HepG2 (cell line): ENCODE measurements around the gene MITF.

ENCODE experiments used
- BRCA1 ChIP-seq: sonication (generic); formaldehyde crosslinking; IDR thresholded peaks from 2 replicates; pipeline ENCODE4 v1.4.0; 2020; ENCODE audit warnings: missing genetic modification reagents
- EP300 ChIP-seq, 3 experiments: sonication (generic) in 1 of 3; formaldehyde crosslinking in 1 of 3; IDR thresholded peaks; 2 replicates each; pipeline versions ENCODE4 v1.5.1 to v1.6.1; 2011 to 2020; ENCODE audit warnings: low read depth in 2 of 3, low read length in 2 of 3, borderline replicate concordance in 1 of 3, improper control_type of control experiment in 1 of 3, mild to moderate bottlenecking in 1 of 3, missing genetic modification reagents in 1 of 3, moderate library complexity in 1 of 3
- JUND ChIP-seq: sonication (generic); formaldehyde crosslinking; IDR thresholded peaks from 2 replicates; pipeline ENCODE4 v1.8.0; 2022; ENCODE audit warnings: mild to moderate bottlenecking, missing genetic modification reagents
- NR3C1 ChIP-seq: sonication (generic); formaldehyde crosslinking; IDR thresholded peaks from 2 replicates; pipeline ENCODE4 v1.4.0; 2020; ENCODE audit warnings: missing genetic modification reagents
- RFX5 ChIP-seq: IDR thresholded peaks from 2 replicates; pipeline ENCODE4 v1.6.1; 2011; ENCODE audit warnings: low read depth, low read length, improper control_type of control experiment
- TF ChIP-seq, protein P1 (sequence below): sonication (generic); formaldehyde crosslinking; IDR thresholded peaks from 2 replicates; pipeline ENCODE4 v1.5.0; 2020; ENCODE audit warnings: missing genetic modification reagents

DNA sequence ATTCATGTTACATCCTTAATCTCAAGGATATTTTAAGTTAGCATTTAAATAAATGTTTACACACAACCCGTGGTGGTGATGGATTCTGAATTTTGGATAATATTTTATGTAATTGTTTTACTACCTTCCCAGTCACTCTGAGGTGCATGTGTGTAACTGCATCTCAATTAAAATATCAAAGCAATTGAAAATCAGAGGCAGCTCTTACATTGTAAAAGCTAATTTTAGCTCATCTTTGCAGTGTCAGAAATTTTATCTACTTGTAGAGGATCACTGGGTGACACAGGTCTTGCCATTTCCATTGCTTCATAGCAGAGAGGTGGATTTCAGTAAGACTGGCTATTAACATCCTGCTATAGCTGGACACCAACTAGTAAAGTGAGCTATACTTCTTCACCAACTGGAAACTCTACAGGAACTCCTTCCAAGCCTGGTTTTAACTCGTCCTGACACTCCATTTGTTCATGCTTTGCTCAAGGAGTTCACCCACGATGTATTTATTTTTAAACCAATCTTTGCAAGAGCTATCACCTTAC, 19.6 kb upstream of the MITF start:
- TF ChIP-seq NR3C1, result no peak
- no peak for TF ChIP-seq JUND (CRISPR knock-in tag)
- TF ChIP-seq EP300 (IDR thresholded peaks at IDR 0.05; ENCODE audit: low read depth in 2 of 2, low read length in 2 of 2), result no peak
- no peak for TF ChIP-seq EP300 (CRISPR knock-in tag; IDR thresholded peaks at IDR 0.05; ENCODE audit: borderline replicate concordance)
- TF ChIP-seq, protein P1, sequence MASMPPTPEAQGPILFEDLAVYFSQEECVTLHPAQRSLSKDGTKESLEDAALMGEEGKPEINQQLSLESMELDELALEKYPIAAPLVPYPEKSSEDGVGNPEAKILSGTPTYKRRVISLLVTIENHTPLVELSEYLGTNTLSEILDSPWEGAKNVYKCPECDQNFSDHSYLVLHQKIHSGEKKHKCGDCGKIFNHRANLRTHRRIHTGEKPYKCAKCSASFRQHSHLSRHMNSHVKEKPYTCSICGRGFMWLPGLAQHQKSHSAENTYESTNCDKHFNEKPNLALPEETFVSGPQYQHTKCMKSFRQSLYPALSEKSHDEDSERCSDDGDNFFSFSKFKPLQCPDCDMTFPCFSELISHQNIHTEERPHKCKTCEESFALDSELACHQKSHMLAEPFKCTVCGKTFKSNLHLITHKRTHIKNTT (CRISPR knock-in tag), result no peak
- TF ChIP-seq BRCA1 (CRISPR knock-in tag), result no peak
- no peak for TF ChIP-seq RFX5
